Activated CD8-positive, alpha-beta memory T cell treated with anti-CD3 and anti-CD28 coated beads, Interleukin-2, amount 50 U/mL, for 1 hour (primary cell): Measurements from ENCODE around the gene PLEKHG7.

Experiments
- DNase-seq: peaks from one replicate; pipeline ENCODE4 v3.0.0-alpha.2; 2020; ENCODE audit errors: extremely low read depth

The PLEKHG7 gene

DNA sequence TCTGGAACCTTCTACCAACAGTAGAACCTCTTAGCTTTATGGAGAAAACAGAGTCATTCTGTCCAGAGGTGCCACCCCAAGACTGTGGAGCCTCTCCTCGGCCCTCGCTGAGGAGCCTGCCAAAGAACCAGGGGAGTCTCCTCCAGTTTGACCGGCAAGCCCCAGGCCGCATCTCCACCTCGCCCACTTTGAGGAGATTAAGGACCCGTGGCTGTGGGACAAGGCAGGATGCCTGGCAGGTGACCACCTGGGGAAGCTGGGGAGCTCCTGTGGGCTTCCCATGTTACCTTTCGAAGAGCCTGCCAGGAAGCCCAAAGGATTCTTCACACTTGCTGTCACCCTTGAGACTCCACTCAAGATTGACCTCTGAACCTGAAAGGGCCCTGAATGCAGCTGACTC is 3.8 kb downstream of the PLEKHG7 start:
- no peak for DNase-seq

- DNase-seq = no peak
Observed at GRCh38 chr12:92707926-92708325, 5.1 kb downstream of the PLEKHG7 start.

- no peak for DNase-seq
Observed at GRCh38 chr12:92715625-92716024, 12.8 kb downstream of the PLEKHG7 start.

GRCh38 chr12:92717202-92717601 is 14.4 kb downstream of the PLEKHG7 start:
- DNase-seq = no peak

DNA sequence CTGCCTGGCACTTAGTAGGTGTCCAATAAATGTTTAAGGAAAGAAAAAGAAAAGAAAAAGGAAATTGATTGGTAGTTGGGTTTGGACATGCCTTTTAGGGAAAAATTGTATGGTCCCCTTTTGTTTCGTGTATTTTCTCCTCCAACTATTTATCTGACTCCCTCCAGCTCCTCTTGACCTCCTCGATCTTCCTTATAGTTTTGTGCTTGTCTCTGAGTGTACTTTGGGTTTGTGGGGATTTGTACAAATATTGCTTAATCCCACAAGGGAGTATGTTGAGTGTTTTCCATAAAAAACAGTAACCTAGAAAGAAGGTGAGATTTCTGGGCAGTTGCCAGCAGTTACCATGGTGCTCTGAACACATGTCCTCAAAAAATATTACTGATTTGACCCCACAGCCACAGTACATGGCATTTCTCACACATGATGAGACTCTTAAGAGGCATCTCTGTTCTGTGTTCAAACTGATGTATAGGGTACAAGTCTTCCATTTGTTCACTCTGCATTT is 15.7 kb downstream of the PLEKHG7 start:
- DNase-seq = no peak

DNA sequence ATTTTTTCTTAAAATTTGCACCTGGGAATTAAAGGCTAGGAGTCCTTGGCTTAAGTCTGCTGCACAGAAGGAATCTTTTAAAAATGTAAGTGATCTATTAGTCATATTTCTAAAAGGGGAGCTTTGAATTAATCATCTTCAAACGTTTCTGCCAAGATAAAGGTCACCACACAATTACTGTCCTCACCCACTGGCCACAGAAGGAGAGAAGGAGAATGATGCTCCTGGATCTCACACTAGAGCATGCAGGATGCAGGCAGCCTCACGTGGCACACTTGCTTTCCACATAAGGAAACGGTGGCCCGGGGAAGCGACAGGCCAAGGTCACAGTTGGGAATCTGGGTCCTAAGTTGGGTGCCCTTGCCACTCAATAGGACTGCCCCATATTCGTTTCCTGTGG is 16.9 kb downstream of the PLEKHG7 start:
- DNase-seq = no peak

GRCh38 chr12:92721130-92721529 is 18.3 kb downstream of the PLEKHG7 start:
- no peak for DNase-seq

GRCh38 chr12:92721656-92722055 is 18.9 kb downstream of the PLEKHG7 start:
- DNase-seq = no peak

GRCh38 chr12:92722897-92723296 is 20.1 kb downstream of the PLEKHG7 start:
- DNase-seq = no peak

GRCh38 chr12:92726850-92727249 is 24.1 kb downstream of the PLEKHG7 start:
- DNase-seq = no peak

- no peak for DNase-seq
Observed at GRCh38 chr12:92729773-92730305, 27.1 kb downstream of the PLEKHG7 start.

- DNase-seq = no peak
Observed at GRCh38 chr12:92730758-92731157, 28.0 kb downstream of the PLEKHG7 start.

DNA sequence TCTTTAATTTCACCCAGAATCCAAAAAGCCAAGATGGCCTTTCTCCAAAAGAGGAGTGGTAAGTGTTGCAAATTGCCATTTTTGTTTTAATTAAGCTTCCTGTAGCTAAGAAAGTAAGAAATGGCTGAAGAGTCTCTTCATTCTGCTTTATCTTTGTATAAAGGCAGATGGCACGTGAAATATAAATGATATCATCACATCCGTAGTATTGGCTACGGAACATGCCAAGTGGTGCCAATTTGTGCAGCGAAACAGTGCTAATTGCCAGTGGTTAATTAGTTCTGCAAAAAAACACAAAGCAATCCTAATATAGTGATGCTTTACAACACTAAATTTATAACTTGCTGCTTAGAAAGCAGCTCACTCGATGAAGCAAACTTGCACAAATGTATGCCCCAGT is 29.4 kb downstream of the PLEKHG7 start:
- no peak for DNase-seq

- no peak for DNase-seq
Observed at GRCh38 chr12:92732716-92733115, 29.9 kb downstream of the PLEKHG7 start.

DNA sequence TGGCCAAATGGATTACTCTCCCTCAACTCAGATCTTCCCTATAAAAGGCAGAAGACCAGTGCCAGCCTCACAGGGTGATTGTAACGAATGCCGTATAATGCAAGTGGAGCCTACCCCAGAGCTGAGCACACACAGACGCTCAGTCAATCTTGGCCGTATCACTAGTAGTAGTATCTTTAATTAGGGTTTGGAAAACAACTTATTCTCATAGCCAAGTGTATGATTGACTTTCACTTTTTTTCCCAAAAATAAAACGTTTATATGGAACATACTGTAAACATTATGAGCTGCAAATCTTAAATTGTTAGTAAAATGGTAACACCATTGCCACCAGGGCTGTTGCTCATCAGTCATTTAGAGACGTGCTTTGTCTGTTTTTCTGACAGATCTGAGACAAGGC is 30.4 kb downstream of the PLEKHG7 start:
- DNase-seq = no peak

GRCh38 chr12:92733661-92734060 is 30.9 kb downstream of the PLEKHG7 start:
- DNase-seq = no peak

DNA sequence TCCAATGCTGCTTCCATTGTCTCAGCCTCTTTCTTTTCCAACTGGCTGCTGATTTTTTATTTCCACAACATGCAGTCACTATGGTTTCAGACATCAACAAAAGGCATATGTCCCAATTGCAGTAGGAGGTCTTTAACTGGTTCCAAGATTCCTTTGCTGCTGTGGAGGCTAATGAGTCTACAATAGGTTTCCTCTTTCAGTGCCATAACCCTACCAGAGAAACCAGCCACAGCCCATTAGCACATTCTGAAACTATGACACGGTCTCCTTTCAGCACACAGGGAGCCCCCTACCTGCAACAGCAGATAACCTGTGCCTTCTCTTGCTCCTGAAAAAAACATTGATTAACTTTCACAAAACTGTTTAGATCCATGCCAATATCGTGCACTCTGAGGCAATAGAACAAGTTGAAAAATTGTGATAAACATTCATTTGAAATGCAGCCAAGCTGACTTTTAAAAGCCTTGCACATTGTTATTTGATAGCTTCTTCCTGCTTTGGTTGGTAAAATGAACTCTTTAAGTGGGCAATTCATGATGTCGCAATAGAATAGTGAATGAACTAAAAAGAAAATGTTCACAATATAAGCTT is 32.4 kb downstream of the PLEKHG7 start:
- no peak for DNase-seq

- no peak for DNase-seq
Observed at GRCh38 chr12:92736605-92737004, 33.8 kb downstream of the PLEKHG7 start.

- DNase-seq = no peak
Observed at GRCh38 chr12:92737855-92738850, 35.4 kb downstream of the PLEKHG7 start.

GRCh38 chr12:92739113-92739512 is 36.3 kb downstream of the PLEKHG7 start:
- no peak for DNase-seq

DNA sequence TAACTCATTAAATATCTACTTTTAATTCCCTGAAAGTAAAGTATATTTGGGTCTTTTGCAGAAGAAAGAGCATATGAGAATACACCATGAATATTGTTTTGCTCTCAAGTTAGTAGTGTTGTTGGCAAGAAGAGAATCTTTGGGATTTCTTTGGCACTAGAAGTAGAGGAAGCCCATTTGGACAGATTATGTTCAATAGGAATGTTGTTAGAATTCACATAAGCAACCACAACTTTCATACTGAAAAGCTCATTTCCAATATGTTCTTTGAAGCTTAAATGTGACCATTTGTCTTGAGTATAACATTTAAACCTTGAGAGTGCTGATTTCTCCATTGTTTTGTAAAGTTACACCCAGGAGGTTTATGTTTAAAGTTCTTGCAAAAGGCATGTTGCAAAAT is 37.6 kb downstream of the PLEKHG7 start:
- no peak for DNase-seq

GRCh38 chr12:92743026-92743425 is 40.2 kb downstream of the PLEKHG7 start:
- DNase-seq = no peak
